Fibroblast of mammary gland (primary cell): ENCODE data around the gene FITM2.
"Not testable (repeated sequence)": the region's sequence is repeated elsewhere in the genome, so short reads cannot be mapped to it uniquely, and the experiment has no call there.

ENCODE experiments used
- DNase-seq: peaks from one replicate; pipeline ENCODE4 v3.0.0-alpha.2; 2010; ENCODE audit warnings: low read depth
- H3K4me3 ChIP-seq: 2 replicates; pipeline ENCODE4 v1.5.1; 2011; ENCODE audit warnings: low read depth, mild to moderate bottlenecking, low read length, moderate library complexity; ENCODE audit not compliant: control insufficient read depth
- CTCF ChIP-seq: conservative IDR thresholded peaks from 2 replicates; pipeline ENCODE4 v1.5.1; 2011; ENCODE audit warnings: low read depth, low read length, inconsistent platforms; ENCODE audit not compliant: control insufficient read depth, insufficient read depth

FITM2 gene

GRCh38 chr20:44302026-44302669 lies 8.9 kb downstream of the FITM2 start:
- no peak for TF ChIP-seq CTCF
- H3K4me3 ChIP-seq = no peak overlapping the region
- no peak for DNase-seq

DNA sequence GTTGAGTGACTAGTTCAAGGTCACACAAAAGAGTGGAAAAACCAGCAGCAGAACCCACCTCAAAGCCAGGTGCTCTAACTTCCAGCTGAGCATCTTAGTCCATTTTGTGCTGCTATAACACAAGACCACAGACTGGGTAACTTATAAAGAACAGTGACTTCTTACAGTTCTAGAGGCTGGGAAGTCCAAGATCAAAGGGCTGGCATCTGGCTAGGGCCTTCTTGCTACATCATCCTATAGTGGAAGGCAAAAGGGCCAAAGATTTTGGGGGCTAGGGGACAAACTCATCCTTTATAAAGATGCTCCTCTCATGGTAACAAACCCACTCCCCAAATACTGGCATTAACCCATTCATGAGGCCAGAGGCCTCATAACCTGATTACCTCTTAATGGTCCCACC lies 9.7 kb downstream of the FITM2 start:
- no peak for DNase-seq
- TF ChIP-seq CTCF = no peak
- H3K4me3 ChIP-seq = no peak overlapping the region

DNA sequence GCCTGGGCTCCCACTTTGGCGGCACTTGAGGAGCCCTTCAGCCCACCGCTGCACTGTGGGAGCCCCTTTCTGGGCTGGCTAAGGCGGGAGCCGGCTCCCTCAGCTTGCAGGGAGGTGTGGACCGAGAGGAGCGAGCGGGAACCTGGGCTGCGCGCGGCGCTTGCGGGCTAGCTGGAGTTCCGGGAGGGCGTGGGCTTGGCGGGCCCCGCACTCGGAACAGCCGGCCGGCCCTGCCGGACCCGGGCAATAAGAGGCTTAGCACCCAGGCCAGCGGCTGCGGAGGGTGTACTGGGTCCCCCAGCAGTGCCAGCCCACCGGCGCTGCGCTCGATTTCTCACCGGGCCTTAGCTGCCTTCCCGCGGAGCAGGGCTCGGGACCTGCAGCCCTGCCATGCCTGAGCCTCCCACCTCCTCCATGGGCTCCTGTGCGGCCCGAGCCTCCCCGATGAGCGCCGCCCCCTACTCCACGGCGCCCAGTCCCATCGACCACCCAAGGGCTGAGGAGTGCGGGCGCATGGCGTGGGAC lies 11.9 kb downstream of the FITM2 start:
- not testable (repeated sequence) for DNase-seq, H3K4me3 ChIP-seq

DNA sequence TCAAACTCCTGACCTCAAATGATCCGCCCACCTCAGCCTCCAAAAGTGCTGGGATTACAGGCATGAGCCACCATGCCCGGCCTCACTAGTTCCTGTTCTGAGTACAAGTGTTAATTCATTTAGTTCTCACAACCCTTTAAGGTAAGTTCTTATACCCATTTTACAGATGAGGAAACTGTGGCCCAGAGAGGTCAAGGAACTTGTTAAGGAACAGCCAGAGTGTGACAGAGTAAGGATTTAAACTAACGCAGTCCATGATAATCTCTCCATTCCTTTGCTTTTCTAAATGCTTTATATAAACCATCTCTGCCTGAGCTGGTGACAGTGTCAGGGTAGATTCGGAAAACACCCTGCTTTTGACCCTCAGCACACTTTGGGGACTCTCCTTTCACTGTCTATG lies 13.3 kb downstream of the FITM2 start:
- no peak for TF ChIP-seq CTCF

GRCh38 chr20:44296011-44296410 lies 15.0 kb downstream of the FITM2 start:
- no peak for TF ChIP-seq CTCF
- DNase-seq = no peak
- H3K4me3 ChIP-seq = no peak overlapping the region

More for the DNA sequence above, 13.3 kb downstream of the FITM2 start:
- no peak for DNase-seq
- no peak overlapping the region for H3K4me3 ChIP-seq

GRCh38 chr20:44291754-44292153 lies 19.2 kb downstream of the FITM2 start:
- no peak for DNase-seq

DNA sequence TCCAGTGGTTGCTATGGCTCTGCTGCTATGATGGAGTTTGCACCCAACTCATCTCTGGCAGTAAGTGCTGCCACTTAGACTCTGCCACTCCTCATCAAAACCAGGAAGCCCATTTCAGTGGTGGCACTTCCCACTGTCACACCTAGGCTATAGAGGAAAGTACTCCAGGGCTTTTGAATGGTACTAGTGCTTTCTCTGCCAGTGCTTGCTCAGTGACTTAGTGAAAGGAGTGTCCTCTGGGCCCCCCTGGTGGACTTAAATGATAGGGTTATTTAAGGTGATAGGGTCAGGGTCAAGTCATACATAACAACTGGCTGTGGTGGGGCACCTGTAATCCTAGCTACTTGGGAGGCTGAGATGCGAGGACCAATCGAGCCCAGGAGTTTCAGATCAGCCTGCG lies 22.8 kb downstream of the FITM2 start:
- DNase-seq = no peak
- no peak for TF ChIP-seq CTCF
- no peak overlapping the region for H3K4me3 ChIP-seq

More at GRCh38 chr20:44291754-44292153, 19.2 kb downstream of the FITM2 start:
- TF ChIP-seq CTCF = no peak
- H3K4me3 ChIP-seq = no peak overlapping the region
